GM12891 (cell line): Measurements from ENCODE around the gene CDK9.

Experiments used
- PAX5 ChIP-seq: IDR thresholded peaks from 2 replicates; pipeline ENCODE4 v1.6.1; 2011; ENCODE audit warnings: low read length, moderate library complexity, mild to moderate bottlenecking; ENCODE audit not compliant: insufficient read depth, severe bottlenecking
- POLR2A ChIP-seq: IDR thresholded peaks from 2 replicates; pipeline ENCODE4 v1.6.1; 2011; ENCODE audit warnings: low read depth, low read length, control low read depth
- POLR2AphosphoS5 ChIP-seq: IDR thresholded peaks from 2 replicates; pipeline ENCODE4 v1.6.1; 2011; ENCODE audit warnings: low read depth, low read length, control low read depth
- TAF1 ChIP-seq: IDR thresholded peaks from 2 replicates; pipeline ENCODE4 v1.6.1; 2011; ENCODE audit warnings: low read depth, low read length, control low read depth

GRCh38 chr9:127753622-127754021, 32.2 kb upstream of the CDK9 start:
- TF ChIP-seq TAF1, result no peak
- no peak for TF ChIP-seq PAX5
- no peak for TF ChIP-seq POLR2A
- no peak for TF ChIP-seq POLR2AphosphoS5
